GM10266 (cell line): ENCODE data around the gene MZB1.

Experiments
- DNase-seq: peaks from one replicate; pipeline ENCODE4 v3.0.0; 2012; ENCODE audit errors: extremely low spot score
- CTCF ChIP-seq: IDR thresholded peaks from 2 replicates; pipeline ENCODE4 v1.5.1; 2012; ENCODE audit warnings: mild to moderate bottlenecking, low read depth; ENCODE audit not compliant: control insufficient read depth, insufficient read depth; ENCODE audit errors: missing control alignments

Gene MZB1

GRCh38 chr5:139416651-139417050 lies 26.9 kb upstream of the MZB1 start:
- DNase-seq: no peak
- no peak for TF ChIP-seq CTCF

- TF ChIP-seq CTCF: no peak
- DNase-seq: no peak
Measured at GRCh38 chr5:139415869-139416268, 26.2 kb upstream of the MZB1 start.

GRCh38 chr5:139415221-139415861 lies 25.6 kb upstream of the MZB1 start:
- no peak for TF ChIP-seq CTCF
- no peak for DNase-seq

GRCh38 chr5:139414581-139415130 lies 24.9 kb upstream of the MZB1 start:
- no peak for DNase-seq
- TF ChIP-seq CTCF: no peak

GRCh38 chr5:139413963-139414362 lies 24.2 kb upstream of the MZB1 start:
- DNase-seq: peak; percentile 49

GRCh38 chr5:139413153-139413552 lies 23.4 kb upstream of the MZB1 start:
- TF ChIP-seq CTCF: no peak
- DNase-seq: no peak

More at GRCh38 chr5:139413963-139414362, 24.2 kb upstream of the MZB1 start:
- no peak for TF ChIP-seq CTCF

GRCh38 chr5:139410993-139411828 lies 21.5 kb upstream of the MZB1 start:
- DNase-seq: no peak
- TF ChIP-seq CTCF: no peak
